Aorta (tissue), 5 donors: ENCODE results near the gene TNFSF8. TPM values are rescaled to one million over a fixed set of nuclear protein-coding genes. Genes with fewer than 3 reads are reported as not detected.

Experiments
- ATAC-seq: fragments of 200-7000 bp; cut with Tn5 transposase; one replicate; pipeline ENCODE4 v1.9.1; 2022; ENCODE audit warnings: moderate library complexity; ENCODE audit not compliant: low FRiP score
- DNase-seq, 2 donors: peaks; one replicate each; pipeline ENCODE4 v3.0.0-alpha.2; 2020
- H3K27ac ChIP-seq, 2 donors: one replicate each; pipeline ENCODE4 v1.5.1; 2013; ENCODE audit warnings: low read length in 2 of 2, mild to moderate bottlenecking in 2 of 2, moderate library complexity in 2 of 2, control low read depth in 1 of 2, inconsistent platforms in 1 of 2, low read depth in 1 of 2
- H3K27me3 ChIP-seq, 2 donors: one replicate each; pipeline ENCODE4 v1.6.1; 2013; ENCODE audit warnings: control low read depth in 1 of 2, low read length in 1 of 2, mild to moderate bottlenecking in 1 of 2, moderate library complexity in 1 of 2; ENCODE audit not compliant: insufficient read depth in 2 of 2, control insufficient read depth in 1 of 2
- H3K36me3 ChIP-seq, 2 donors: one replicate each; pipeline ENCODE4 v1.6.1; 2013; ENCODE audit warnings: control low read depth in 1 of 2, low read length in 1 of 2, mild to moderate bottlenecking in 1 of 2; ENCODE audit not compliant: insufficient read depth in 2 of 2, control insufficient read depth in 1 of 2
- H3K4me1 ChIP-seq, 2 donors: one replicate each; pipeline ENCODE4 v1.6.1; 2013; ENCODE audit warnings: low read length in 2 of 2, control low read depth in 1 of 2, mild to moderate bottlenecking in 1 of 2, moderate library complexity in 1 of 2; ENCODE audit not compliant: insufficient read depth in 2 of 2, control insufficient read depth in 1 of 2
- H3K4me3 ChIP-seq, 2 donors: one replicate each; pipeline ENCODE4 v1.5.1; 2013; ENCODE audit warnings: low read length in 2 of 2, control low read depth in 1 of 2, mild to moderate bottlenecking in 1 of 2
- H3K9me3 ChIP-seq: one replicate; pipeline ENCODE4 v1.6.1; 2013; ENCODE audit warnings: mild to moderate bottlenecking, low read length; ENCODE audit not compliant: control insufficient read depth
- WGBS, 2 donors: extraction: QIAGEN DNeasy Blood & Tissue Kit; methylation state at CpG; one replicate each; pipeline ENCODE4 v1.1.7; 2013; 5-methylcytosine and 5-hydroxymethylcytosine counted together
- intact Hi-C, 2 donors: fragments of 100-400 bp; cut with DNase I; formaldehyde crosslinking; loops; one replicate each; pipeline versions ENCODE4 v1.14.2 to v1.15.0; 2022
- polyA plus RNA-seq, 2 donors: library from polyadenylated mRNA; stranded (reverse); fragments of 200-250 nt; gene quantifications; one replicate each; pipeline ENCODE4 v1.2.3, GENCODE V29; 2013
- total RNA-seq, 2 donors: library from RNA; stranded (reverse); fragmentation: NEBNext Ultra II Directional; extraction: Animal tissue kit (Norgen Biotek cat#: 25700); gene quantifications; one replicate each; pipeline ENCODE4 v1.2.1, GENCODE V29; 2021
- donor health status: healthy with polysubstance abuse.
- donor health status: Bipolar disorder and iron deficiency.
- donor health status: DM: no; HTN: no; CAD: no.
- donor health status: DM: no; HTN: no; CAD: no.
- donor health status: DM: yes; HTN: yes; CAD: no.

TNFSF8 gene
- total and polyA plus RNA-seq, 4 donors: 0.54 to 5.8 (median 3.0) TPM

DNA sequence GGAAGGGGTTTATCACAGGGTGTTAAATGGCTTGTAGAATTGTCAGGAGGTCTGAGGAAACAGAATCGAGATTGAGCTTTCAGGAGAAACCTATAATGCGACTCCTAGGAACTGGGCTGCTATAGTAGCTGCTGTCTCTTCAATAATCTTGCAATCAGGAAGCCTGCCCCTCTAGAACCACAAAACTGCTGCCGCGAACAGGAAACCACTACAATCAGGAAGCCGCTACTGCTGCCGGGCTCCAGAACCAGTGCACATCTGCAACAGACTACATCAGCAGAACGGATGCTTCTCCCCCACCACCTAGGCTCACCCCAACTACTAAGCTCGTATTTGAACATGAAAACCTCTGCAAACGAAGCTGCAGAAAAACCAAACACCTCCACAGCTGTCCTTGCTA, 31.6 kb downstream of the TNFSF8 start:
- no peak overlapping the region for H3K27ac ChIP-seq
- intact Hi-C loops: no loop called here
- no peaks in the 10 kb centered on the region for H3K9me3 ChIP-seq
- peaks cover 0 to 2% of the 10 kb centered on the region in 2 donors for H3K4me1 ChIP-seq
- 65 to 71% methylated on average over 9 of the region's 9 CpGs for WGBS, 2 donors
- peak in 1 of 2 donors; percentile 69 for DNase-seq
- H3K4me3 ChIP-seq: no peak overlapping the region
- H3K36me3 ChIP-seq: no peaks in the 10 kb centered on the region
- ATAC-seq: no peak
- no peaks in the 10 kb centered on the region for H3K27me3 ChIP-seq

DNA sequence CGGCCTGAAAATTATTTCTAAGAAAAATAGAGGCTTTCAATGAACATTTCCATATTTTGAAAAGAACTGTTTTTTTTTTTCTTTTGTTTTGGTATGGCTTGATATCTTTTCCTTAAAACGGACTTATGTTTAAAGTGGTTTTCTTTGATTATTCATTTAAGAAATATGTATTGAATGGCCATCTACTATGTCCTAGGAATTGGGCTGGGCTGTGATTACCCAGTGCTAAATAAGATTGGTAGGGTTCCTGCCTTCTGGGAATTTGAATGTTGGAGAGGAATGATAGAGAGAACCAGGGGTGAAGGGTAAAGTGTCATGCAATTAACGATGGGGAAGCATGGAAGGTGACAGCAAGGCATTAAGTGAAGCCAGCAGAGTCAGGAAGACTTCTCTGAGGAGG, 33.2 kb downstream of the TNFSF8 start:
- H3K27ac ChIP-seq: no peak overlapping the region
- H3K27me3 ChIP-seq: no peaks in the 10 kb centered on the region
- DNase-seq: no peak
- peaks cover 0 to 2% of the 10 kb centered on the region in 2 donors for H3K4me1 ChIP-seq
- ATAC-seq: no peak
- no peaks in the 10 kb centered on the region for H3K36me3 ChIP-seq
- intact Hi-C loops: no loop called here
- no peaks in the 10 kb centered on the region for H3K9me3 ChIP-seq
- 35 to 53% methylated on average over 3 of the region's 3 CpGs for WGBS, 2 donors
- no peak overlapping the region for H3K4me3 ChIP-seq

DNA sequence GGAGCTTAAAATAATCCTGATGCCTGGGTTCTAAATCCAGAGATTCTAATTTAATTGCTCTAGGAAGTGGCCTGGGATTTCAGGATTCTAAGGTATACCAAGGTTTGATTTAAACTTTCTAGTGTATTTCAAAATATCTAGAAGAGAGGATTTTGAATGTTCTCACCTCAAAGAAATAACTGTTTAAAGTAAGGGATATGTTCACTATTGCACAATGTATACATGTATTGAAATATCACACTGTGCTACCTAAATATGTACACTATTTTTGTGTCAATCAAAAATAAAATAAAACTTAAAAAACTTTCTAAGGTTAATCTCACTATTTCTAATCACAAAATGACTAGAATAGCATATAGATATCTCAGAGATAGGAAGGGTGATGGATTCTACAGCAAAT, 34.0 kb downstream of the TNFSF8 start:
- ATAC-seq (no peak), DNase-seq (no peak)
- H3K9me3 ChIP-seq: no peaks in the 10 kb centered on the region
- H3K36me3 ChIP-seq: no peaks in the 10 kb centered on the region
- no peak overlapping the region for H3K27ac ChIP-seq
- H3K4me1 ChIP-seq: peaks cover 0 to 2% of the 10 kb centered on the region in 2 donors
- H3K4me3 ChIP-seq: no peak overlapping the region
- intact Hi-C loops: no loop called here
- H3K27me3 ChIP-seq: no peaks in the 10 kb centered on the region

DNA sequence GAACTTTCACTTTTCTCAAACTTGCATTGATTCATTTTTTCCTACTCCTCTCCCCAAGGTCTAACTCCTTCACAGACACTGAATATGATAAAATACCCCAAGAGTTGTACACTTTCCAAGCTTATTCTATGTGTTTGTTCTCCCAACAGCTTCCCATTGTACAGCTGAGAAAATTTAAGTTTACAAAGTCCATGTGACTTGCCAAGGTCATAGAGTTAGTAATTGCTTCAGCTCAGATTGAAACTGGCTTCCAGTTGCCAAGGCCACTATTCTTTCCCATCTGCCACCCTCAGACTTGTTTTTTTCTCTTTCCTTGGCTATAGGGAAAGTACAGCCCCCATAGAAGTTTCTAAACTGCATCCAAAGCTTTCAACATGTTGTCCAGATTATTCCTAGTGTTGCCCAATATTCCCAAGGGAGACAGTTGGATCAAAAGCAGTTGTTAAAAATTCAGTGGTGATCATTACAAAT, 34.8 kb downstream of the TNFSF8 start:
- Histone ChIP-seq H3K27me3 (no peaks in the 10 kb centered on the region), H3K4me1 (peaks cover 0 to 2% of the 10 kb centered on the region in 2 donors), H3K27ac (no peak overlapping the region), H3K9me3 (no peaks in the 10 kb centered on the region), H3K36me3 (no peaks in the 10 kb centered on the region), H3K4me3 (no peak overlapping the region)
- intact Hi-C loops: no loop called here
- no peak for DNase-seq
- ATAC-seq: no peak

DNA sequence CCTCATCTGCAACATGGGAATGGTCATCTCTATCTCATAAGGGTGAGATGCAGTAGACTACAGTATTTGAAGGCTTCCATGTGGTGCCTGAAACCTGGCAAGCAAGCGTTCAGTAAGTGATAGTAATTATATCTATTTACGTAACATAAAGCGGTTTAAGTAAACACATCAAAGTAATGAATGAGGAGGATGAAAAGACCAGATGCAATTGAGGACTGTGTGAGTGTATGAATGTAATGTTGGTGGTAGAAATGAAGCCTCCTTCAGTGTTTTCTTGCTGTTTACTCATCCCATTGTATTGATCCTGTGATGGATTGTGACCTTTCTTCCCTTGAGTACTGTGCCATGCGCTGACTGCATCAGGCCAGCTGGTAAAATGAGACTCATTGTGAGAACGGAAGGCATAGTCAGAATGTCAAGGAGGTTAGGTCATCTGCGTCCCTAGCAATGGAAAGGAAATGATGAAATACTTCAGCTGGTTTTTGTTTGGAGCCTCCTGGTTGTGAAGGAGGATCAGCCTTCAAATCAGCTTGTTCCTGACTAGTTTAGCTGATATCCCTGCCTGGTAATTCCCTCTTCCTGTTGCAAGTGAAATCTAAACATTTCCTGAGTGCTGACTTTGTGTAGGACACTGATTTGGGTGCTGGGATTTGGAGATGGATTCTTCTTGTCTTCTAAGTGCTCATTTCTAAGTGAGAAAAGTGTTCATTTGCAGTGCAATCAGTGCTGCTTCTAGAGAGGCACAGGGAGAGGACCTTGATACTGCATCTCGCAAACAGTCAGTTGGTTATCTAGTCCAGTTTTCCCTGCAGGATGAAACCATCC, 35.6 kb downstream of the TNFSF8 start:
- Histone ChIP-seq H3K4me3 (no peak overlapping the region), H3K4me1 (peaks cover 0 to 2% of the 10 kb centered on the region in 2 donors), H3K27me3 (no peaks in the 10 kb centered on the region), H3K36me3 (no peaks in the 10 kb centered on the region), H3K27ac (no peak overlapping the region), H3K9me3 (no peaks in the 10 kb centered on the region)
- intact Hi-C loops: no loop called here
- ATAC-seq: peak; percentile 65
- peak in 1 of 2 donors; percentile 58 for DNase-seq
- WGBS, 2 donors: 44 to 57% methylated on average over 7 of the region's 7 CpGs

DNA sequence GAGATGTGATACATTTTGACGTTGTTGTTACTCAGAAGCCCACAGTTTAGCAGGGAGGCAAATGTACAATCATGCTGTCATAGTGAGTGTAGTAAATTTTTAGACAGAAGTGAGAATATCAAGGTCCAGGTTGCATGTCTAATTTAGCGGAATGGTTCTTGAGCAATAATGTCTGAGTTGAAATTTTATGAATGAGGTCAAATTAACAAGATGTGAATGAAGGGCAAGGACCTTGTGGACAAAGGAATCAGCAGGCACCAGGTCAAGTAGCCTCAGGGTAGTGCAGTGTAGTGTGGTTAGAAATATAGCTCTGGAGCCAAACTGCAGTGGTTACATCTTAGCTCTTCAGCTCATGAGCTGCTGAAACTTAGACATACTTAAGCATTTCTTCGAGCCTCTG, 36.2 kb downstream of the TNFSF8 start:
- intact Hi-C loops: no loop called here
- Histone ChIP-seq H3K27ac (no peak overlapping the region), H3K4me3 (no peak overlapping the region), H3K27me3 (no peaks in the 10 kb centered on the region), H3K4me1 (peaks cover 0 to 2% of the 10 kb centered on the region in 2 donors), H3K36me3 (no peaks in the 10 kb centered on the region), H3K9me3 (no peaks in the 10 kb centered on the region)
- DNase-seq: no peak
- no peak for ATAC-seq
- WGBS, 2 donors: 68 to 78% methylated on average over 3 of the region's 3 CpGs

DNA sequence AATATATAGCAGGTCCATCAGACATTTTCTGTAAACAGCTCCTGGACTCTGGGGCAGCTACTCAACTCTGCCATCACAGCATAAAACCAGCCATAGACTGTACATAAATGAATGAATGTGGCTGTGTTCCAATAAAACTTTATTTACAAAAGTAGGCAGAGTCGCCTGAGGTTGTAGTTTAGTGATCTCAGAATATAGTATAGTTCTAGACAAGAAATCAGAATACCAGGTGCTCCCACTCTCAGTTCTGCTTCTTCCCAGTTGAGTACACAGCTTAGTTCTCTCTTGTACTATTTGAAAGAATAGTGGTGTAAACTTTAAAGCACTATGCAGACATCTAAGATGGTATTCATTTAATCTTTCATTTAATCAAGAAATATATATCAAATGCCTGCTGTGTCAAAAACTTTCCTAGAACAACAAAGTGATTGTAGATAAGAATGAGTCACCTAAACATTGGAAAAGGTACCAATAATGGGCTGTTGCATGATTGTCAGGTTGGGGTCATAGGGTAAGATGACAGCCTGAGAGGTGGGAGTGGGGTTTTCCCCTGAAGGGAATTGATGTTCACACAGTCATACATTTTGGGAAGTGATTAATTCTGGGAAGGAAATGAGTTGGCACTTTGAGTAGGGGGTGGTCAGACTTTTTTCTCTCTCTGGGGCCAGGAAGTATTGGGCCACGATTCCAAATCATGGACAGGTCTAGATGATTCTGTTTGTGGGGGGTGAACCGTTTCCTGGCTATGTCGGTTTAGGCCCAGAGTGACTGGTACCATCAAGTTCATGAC, 37.0 kb downstream of the TNFSF8 start:
- WGBS, 2 donors: 83 to 86% methylated on average over 4 of the region's 4 CpGs
- DNase-seq: no peak
- no peaks in the 10 kb centered on the region for H3K27me3 ChIP-seq
- peaks cover 0 to 2% of the 10 kb centered on the region in 2 donors for H3K4me1 ChIP-seq
- no peak for ATAC-seq
- H3K36me3 ChIP-seq: no peaks in the 10 kb centered on the region
- H3K27ac ChIP-seq: no peak overlapping the region
- intact Hi-C loops: no loop called here
- no peaks in the 10 kb centered on the region for H3K9me3 ChIP-seq
- H3K4me3 ChIP-seq: no peak overlapping the region

DNA sequence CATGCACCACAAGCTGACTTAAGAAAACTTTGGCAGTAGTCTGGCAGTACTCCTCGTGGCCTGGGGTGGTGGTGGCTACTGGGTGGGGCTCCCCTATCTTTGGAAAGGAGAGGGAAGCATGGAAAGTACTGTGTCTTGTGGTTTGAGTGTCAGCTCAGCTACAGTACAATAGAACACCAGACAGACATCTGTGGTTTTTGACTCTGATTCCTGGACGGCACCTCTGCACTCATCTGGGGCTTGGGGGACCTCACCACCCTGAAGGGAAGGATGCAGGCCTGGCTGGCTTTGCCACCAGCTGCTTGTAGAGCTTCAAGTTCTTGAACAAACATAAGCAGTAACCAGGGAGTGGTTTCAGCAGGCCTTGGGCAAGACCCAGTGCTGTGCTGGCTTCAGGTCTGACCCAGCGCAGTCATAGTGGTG, 40.6 kb downstream of the TNFSF8 start:
- Histone ChIP-seq H3K27me3 (no peaks in the 10 kb centered on the region), H3K36me3 (no peaks in the 10 kb centered on the region), H3K4me1 (no peaks in the 10 kb centered on the region), H3K9me3 (no peaks in the 10 kb centered on the region), H3K4me3 (no peak overlapping the region), H3K27ac (no peak overlapping the region)
- ATAC-seq (no peak), DNase-seq (no peak)
- WGBS, 2 donors: 80 to 88% methylated on average over 3 of the region's 3 CpGs
- intact Hi-C loops: no loop called here

DNA sequence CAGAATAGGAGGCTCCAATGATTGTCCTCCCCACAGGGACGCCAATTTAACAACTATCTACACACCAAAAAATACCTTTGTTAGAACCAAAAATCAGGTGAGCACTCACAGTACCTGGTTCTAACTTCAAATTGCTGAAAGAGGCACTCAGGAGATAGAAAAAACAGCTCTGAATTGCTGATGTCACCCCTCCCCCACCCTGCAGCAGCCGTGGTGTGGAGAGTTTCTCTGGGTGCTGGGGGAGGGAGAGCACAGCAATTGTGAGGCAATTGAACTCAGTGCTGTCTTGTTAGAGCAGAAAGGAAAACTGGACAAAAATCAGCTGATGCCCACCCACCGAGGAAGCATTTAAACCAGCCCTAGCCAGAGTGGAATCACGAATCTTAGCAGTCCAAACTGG, 41.8 kb downstream of the TNFSF8 start:
- no peaks in the 10 kb centered on the region for H3K27me3 ChIP-seq
- no peak for DNase-seq
- no peaks in the 10 kb centered on the region for H3K4me1 ChIP-seq
- WGBS, 2 donors: 62 to 68% methylated on average over 4 of the region's 4 CpGs
- H3K27ac ChIP-seq: no peak overlapping the region
- no peaks in the 10 kb centered on the region for H3K9me3 ChIP-seq
- ATAC-seq: no peak
- H3K36me3 ChIP-seq: no peaks in the 10 kb centered on the region
- H3K4me3 ChIP-seq: no peak overlapping the region
- intact Hi-C loops: no loop called here
